ENCODE results near the gene MSANTD2. TPM values are rescaled to one million over a fixed set of nuclear protein-coding genes. Genes with fewer than 3 reads are reported as not detected.

MSANTD2 gene
- total RNA-seq, 3 donors from 2014 or later = 10.9 to 34.2 (median 27.2) TPM

DNA sequence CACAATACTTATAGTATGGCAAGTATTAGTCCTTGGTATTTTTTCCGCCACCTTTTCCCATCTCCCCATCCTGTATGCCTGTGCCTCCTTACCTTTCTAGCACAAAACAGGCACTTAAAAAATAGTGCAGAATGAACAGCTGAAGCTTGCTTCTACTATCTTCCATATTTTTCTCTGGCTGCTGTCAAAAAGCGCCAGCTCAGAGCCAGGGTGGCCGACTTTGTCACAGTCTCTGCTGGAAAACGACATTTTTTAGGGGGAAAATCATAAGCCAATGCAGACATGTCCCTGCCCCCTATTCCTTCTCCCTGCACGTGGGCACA, 38.6 kb upstream of the MSANTD2 start:
- H3K4me1 ChIP-seq = peaks cover 7 to 12% of the 10 kb centered on the region in 2 donors
- H3K27ac ChIP-seq = no peak overlapping the region
- H3K9me3 ChIP-seq = no peaks in the 10 kb centered on the region
- H3K27me3 ChIP-seq = peaks cover 10 to 60% of the 10 kb centered on the region in 2 donors
- DNase-seq (ENCODE audit: low spot score in 2 of 2) = no peak
- TF ChIP-seq POLR2A (IDR thresholded peaks at IDR 0.05) (no peak), POLR2AphosphoS5 (IDR thresholded peaks at IDR 0.05) (no peak)
- TF ChIP-seq, protein P1, sequence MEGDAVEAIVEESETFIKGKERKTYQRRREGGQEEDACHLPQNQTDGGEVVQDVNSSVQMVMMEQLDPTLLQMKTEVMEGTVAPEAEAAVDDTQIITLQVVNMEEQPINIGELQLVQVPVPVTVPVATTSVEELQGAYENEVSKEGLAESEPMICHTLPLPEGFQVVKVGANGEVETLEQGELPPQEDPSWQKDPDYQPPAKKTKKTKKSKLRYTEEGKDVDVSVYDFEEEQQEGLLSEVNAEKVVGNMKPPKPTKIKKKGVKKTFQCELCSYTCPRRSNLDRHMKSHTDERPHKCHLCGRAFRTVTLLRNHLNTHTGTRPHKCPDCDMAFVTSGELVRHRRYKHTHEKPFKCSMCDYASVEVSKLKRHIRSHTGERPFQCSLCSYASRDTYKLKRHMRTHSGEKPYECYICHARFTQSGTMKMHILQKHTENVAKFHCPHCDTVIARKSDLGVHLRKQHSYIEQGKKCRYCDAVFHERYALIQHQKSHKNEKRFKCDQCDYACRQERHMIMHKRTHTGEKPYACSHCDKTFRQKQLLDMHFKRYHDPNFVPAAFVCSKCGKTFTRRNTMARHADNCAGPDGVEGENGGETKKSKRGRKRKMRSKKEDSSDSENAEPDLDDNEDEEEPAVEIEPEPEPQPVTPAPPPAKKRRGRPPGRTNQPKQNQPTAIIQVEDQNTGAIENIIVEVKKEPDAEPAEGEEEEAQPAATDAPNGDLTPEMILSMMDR (IDR thresholded peaks at IDR 0.05) = no peak
- no peaks in the 10 kb centered on the region for H3K36me3 ChIP-seq
- intact Hi-C loops (cut with DNase I; ENCODE audit: low total_unique reads) = loop anchor here (5.0 to 10.0 kb wide), 2 partner anchors 164 to 341 kb away; partner anchors contain the start of genes SIAE and SPA17
- H3K4me3 ChIP-seq = peak overlapping the region in 2 of 3 donors; percentile 48 to 70

DNA sequence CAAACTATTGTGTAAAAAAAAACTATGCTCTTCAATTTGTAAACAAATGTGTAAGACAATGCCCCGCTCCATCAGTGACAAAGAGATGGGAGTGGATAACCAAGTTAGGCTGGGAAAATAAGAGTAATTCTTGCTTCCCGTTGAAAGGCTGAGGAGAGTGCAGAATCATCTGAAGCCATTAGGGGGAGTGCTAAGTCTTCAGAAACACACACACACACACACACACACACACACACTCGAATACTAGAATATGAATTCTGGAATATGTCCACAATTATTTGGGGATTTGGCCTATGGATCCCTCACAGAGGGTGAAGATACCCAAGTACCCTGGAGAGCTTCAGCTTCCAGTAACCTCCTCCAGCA, 37.3 kb upstream of the MSANTD2 start:
- Histone ChIP-seq H3K4me3 (no peak overlapping the region), H3K27me3 (peaks cover 10 to 51% of the 10 kb centered on the region in 2 donors), H3K4me1 (peaks cover 7 to 12% of the 10 kb centered on the region in 2 donors), H3K27ac (no peak overlapping the region), H3K36me3 (no peaks in the 10 kb centered on the region), H3K9me3 (no peaks in the 10 kb centered on the region)
- intact Hi-C loops (cut with DNase I; ENCODE audit: low total_unique reads) = loop anchor here (5.0 to 10.0 kb wide), 2 partner anchors 163 to 340 kb away; partner anchors contain the start of genes SIAE and SPA17
- DNase-seq (ENCODE audit: low spot score in 2 of 2) = no peak
- TF ChIP-seq, protein P1 (IDR thresholded peaks at IDR 0.05) = no peak
- no peak for TF ChIP-seq POLR2A (IDR thresholded peaks at IDR 0.05)
- no peak for TF ChIP-seq POLR2AphosphoS5 (IDR thresholded peaks at IDR 0.05)

DNA sequence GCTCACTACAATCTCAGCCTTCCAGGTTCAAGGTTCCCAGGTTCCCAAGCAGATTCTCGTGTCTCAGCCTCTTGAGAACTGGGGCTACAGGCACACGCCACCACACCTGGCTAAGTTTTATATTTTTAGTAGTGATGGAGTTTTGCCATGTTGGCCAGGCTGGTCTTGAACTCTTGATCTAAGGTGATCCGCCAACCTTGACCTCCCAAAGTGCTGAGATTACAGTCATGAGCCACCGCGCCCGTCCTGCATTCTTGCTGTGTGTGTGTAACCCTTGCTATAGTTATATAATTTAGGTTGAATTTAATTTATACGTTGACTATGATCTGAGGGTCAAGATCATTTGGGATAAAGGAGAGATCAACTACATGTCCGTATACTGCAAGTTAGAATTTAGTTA, 35.7 kb upstream of the MSANTD2 start:
- Histone ChIP-seq H3K27ac (no peak overlapping the region), H3K9me3 (no peaks in the 10 kb centered on the region), H3K4me1 (peaks cover 7 to 12% of the 10 kb centered on the region in 2 donors), H3K4me3 (peak overlapping the region in 1 of 3 donors; percentile 15), H3K36me3 (no peaks in the 10 kb centered on the region), H3K27me3 (peaks cover 10 to 40% of the 10 kb centered on the region in 2 donors)
- DNase-seq (ENCODE audit: low spot score in 2 of 2) = no peak
- intact Hi-C loops (cut with DNase I; ENCODE audit: low total_unique reads) = loop anchor here (5.0 to 10.0 kb wide), 2 partner anchors 161 to 339 kb away; partner anchors contain the start of genes SIAE and SPA17
- TF ChIP-seq, protein P1 (IDR thresholded peaks at IDR 0.05) = no peak
- TF ChIP-seq POLR2AphosphoS5 (IDR thresholded peaks at IDR 0.05) = no peak
- no peak for TF ChIP-seq POLR2A (IDR thresholded peaks at IDR 0.05)

DNA sequence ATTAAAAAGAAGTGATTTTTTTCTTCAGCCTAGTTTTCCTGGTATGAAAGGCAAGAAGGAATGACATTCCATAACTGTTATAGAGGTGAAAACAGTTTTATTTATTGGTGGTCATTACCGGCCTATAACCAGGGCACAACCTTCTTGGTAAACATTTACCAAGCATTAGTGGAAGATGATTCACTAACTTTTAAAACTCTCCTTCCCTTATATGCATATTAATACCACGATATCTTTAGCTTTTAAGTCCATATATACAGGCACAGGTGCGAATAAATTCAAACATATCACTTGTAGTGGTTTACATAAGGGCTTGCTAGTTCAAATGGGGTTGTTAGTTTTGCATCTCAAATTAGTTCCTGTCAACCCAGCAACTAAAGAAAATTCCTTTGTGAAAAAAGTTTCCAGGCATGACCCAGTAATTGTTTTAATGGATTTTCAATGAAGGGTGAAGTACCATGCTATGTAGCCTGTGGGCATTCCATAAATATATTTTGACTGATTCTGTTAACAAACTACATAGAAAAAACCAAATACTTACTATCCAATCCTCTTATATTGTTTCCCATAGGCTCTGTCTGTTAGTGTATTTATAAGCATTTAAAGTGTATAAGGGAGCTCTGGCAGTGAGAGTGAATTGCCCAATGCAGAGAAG, 34.4 kb upstream of the MSANTD2 start:
- no peaks in the 10 kb centered on the region for H3K36me3 ChIP-seq
- intact Hi-C loops (cut with DNase I; ENCODE audit: low total_unique reads) = loop anchor here (5.0 to 10.0 kb wide), 2 partner anchors 160 to 337 kb away; partner anchors contain the start of genes SIAE and SPA17
- peaks cover 8 to 28% of the 10 kb centered on the region in 2 donors for H3K27me3 ChIP-seq
- no peak for DNase-seq (ENCODE audit: low spot score in 2 of 2)
- TF ChIP-seq, protein P1 (IDR thresholded peaks at IDR 0.05) = no peak
- TF ChIP-seq POLR2A (IDR thresholded peaks at IDR 0.05) (no peak), POLR2AphosphoS5 (IDR thresholded peaks at IDR 0.05) (no peak)
- H3K4me3 ChIP-seq = no peak overlapping the region
- H3K27ac ChIP-seq = no peak overlapping the region
- no peaks in the 10 kb centered on the region for H3K9me3 ChIP-seq
- H3K4me1 ChIP-seq = peaks cover 5 to 8% of the 10 kb centered on the region in 2 donors

DNA sequence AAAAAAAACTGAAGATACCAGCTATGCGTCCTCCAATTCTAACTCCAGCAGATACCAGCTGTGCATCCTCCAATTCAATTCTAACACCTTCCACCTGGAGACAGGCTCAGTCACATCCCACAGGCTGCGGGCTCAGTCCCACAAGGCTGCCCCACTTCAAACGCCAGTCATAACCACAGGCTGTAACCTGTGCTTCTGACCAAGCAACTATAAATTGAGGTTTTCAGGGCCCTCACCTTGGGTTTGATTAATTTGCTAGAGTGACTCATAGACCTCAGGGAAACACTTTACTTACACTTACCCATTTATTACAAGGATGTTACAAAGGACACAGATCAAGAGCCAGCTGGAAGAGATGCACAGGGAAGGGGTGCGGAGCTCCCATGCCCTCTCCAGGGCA, 32.4 kb upstream of the MSANTD2 start:
- no peak for DNase-seq (ENCODE audit: low spot score in 2 of 2)
- no peak overlapping the region for H3K27ac ChIP-seq
- no peaks in the 10 kb centered on the region for H3K9me3 ChIP-seq
- peaks cover 0 to 7% of the 10 kb centered on the region in 2 donors for H3K27me3 ChIP-seq
- H3K4me1 ChIP-seq = no peaks in the 10 kb centered on the region
- intact Hi-C loops (cut with DNase I; ENCODE audit: low total_unique reads) = loop anchor here (10.0 kb wide), 1 partner anchor 158 kb away; the partner anchor contains the start of genes SIAE and SPA17
- TF ChIP-seq POLR2A (IDR thresholded peaks at IDR 0.05) (no peak), POLR2AphosphoS5 (IDR thresholded peaks at IDR 0.05) (no peak)
- TF ChIP-seq, protein P1 (IDR thresholded peaks at IDR 0.05) = no peak
- H3K4me3 ChIP-seq = no peak overlapping the region
- no peaks in the 10 kb centered on the region for H3K36me3 ChIP-seq

Measured in breast epithelium (tissue), 4 donors.